GM10266 (cell line): ENCODE data around the gene EVA1A.

Source experiments
- DNase-seq: peaks from one replicate; pipeline ENCODE4 v3.0.0; 2012; ENCODE audit errors: extremely low spot score
- TF ChIP-seq, protein P1 (sequence below): IDR thresholded peaks from 2 replicates; pipeline ENCODE4 v1.5.1; 2012; ENCODE audit warnings: mild to moderate bottlenecking, low read depth; ENCODE audit not compliant: control insufficient read depth, insufficient read depth; ENCODE audit errors: missing control alignments

The EVA1A gene

DNA sequence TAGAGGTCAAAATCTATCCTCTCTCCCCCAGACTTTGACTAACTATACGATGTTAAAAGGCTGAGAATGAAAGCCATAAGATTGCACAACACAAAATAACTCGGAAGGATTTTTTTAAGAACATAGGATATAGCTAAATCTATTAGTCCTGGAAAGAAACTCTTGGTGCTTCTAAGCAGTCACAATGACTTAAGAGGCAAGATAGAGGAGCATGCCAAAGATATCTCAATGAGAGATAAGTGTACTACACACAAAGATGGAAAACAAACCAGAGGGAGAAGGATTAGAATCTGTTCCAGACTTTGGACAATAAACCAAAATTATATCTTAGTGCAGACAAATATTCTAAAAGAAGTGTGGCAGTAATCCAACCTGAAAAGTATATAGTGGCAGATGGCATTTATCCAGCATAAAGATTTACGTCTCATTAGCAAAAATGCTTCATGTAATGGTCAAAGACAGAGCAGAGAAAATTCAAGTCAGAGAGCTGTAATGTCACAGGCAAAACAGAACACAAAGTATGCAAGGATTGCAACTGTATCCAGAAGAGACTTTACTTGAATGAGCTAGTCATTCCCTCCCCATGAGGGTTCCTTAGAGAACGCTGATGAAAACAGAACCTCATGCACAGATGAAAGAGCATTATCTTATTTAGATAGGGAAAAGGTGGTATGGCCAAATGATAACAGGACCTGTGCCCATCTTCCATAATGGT is 28.8 kb upstream of the EVA1A start:
- TF ChIP-seq, protein P1, sequence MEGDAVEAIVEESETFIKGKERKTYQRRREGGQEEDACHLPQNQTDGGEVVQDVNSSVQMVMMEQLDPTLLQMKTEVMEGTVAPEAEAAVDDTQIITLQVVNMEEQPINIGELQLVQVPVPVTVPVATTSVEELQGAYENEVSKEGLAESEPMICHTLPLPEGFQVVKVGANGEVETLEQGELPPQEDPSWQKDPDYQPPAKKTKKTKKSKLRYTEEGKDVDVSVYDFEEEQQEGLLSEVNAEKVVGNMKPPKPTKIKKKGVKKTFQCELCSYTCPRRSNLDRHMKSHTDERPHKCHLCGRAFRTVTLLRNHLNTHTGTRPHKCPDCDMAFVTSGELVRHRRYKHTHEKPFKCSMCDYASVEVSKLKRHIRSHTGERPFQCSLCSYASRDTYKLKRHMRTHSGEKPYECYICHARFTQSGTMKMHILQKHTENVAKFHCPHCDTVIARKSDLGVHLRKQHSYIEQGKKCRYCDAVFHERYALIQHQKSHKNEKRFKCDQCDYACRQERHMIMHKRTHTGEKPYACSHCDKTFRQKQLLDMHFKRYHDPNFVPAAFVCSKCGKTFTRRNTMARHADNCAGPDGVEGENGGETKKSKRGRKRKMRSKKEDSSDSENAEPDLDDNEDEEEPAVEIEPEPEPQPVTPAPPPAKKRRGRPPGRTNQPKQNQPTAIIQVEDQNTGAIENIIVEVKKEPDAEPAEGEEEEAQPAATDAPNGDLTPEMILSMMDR = no peak
- no peak for DNase-seq

DNA sequence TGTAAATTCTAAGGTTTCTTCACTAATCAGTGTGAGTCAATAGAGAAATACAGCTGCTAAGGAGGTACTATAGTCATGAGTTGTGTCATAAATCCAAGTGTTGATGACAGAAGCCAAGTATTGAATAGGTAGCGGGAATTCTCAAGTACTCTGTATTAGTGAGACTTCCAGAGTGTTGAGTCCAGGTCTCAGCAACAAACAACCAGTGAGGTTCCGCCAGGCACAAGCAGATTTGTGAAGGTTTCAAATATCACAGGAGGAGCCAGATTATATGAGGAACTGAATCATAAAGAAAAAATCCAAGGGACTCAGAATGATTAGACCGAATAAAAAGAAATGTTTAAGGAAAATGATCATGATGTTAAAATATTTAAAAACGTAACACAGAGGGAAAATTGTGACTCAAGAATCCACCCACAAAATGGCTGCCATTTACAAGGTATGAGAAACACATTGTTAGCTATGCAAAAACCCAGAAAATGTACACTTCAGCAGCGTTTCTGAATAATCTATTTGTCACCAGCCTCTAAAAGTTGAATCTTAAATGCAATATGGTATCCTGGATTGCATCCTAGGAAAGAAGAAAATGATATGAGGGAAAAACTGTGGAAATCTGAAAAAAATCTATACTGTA is 27.3 kb upstream of the EVA1A start:
- TF ChIP-seq, protein P1 = no peak
- no peak for DNase-seq

DNA sequence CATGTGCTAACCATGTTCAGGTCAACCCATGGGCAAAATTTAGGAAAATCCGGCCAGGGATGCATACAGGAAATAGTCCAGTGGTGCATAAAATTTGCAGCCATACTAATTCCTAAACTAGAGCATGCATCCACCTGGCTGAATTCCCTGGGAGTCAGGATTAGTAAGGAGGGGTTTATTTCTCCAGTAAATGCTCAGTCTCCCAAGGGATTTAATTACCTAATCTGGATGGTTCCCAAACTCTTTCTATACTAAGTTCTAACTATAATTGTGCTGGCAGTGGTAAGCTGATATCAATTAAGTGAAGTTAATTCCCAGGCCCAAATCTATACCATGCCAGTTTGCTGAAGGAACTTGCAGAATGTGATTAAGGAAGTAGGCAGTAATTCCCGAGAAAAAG is 26.2 kb upstream of the EVA1A start:
- TF ChIP-seq, protein P1 = no peak
- no peak for DNase-seq

DNA sequence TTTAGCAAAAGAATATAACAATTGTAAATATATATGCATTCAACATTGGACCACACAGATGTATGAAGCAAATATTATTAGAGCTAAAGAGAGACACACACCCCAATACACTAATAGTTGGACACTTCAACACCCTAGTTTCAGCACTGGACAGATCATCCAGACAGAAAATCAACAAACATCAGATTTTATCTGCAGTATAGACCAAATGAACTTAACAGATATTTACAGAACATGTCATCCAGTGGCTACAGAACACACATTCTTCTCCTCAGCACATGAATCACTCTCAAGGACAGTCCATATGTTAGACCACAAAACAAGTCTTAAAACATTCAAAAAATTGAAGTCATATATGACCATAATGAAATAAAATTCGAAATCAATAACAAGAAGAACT is 22.1 kb upstream of the EVA1A start:
- DNase-seq = no peak

DNA sequence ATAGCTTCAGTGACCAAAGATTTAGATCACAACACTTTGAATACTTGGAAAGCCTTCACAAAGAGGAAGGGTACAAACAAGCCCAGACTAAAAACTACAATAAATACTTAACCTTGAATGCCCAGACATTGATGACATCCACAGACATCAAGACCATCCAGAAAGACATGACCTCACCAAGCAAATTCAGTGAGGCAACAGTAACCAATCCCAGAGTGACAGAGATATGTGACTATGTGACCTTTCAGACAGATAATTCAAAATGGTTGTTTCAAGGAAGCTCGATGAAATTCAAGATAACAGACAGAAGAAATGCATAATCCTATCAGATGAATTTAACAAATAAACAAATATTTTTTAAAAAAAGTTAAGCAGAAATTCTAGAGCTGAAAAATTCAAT is 19.9 kb upstream of the EVA1A start:
- no peak for DNase-seq
- TF ChIP-seq, protein P1 = no peak

More for the DNA sequence above, 22.1 kb upstream of the EVA1A start:
- TF ChIP-seq, protein P1 = no peak

DNA sequence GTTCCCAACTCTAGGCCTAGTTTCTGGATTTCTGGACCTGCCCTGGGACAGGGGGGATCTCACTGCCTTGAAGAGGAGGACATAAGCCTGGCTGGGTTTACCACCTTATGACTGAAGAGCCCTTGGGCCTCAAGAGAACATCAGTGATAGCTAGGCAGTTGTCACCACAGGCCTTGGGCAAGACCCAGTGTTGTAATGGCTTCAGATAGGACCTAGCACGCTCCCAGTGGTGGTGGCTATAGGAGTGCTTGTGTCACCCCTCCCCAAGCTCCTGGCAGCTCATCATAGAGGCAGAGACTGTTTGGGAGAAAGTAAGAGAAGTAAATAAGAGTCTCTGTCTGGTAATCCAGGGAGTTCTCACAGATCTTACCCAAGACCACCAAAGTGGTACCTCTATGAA is 19.4 kb upstream of the EVA1A start:
- TF ChIP-seq, protein P1 = no peak
- no peak for DNase-seq

DNA sequence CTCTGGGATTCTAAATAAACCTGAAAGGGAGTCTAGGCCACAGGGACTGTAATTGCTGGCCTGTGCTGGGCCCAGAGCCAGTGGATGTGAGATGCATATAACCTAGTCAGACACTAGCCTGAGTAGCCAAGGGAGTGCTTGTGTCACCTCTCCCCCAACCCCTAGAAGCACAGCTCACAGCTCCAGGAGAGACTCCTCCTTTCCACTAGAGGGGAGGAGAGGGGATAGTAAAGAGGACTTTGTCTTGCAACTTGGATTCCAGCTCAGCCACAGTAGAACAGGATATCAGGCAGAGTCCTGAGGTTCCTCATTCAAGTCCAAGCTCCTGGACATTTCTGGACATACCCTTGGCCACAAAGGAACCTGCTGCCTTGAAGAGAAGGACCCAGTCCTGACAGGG is 18.4 kb upstream of the EVA1A start:
- DNase-seq = no peak
- TF ChIP-seq, protein P1 = no peak
